Trophoblast cell (in vitro differentiated cells and primary cell): ENCODE data around the gene ANKRD33B.
"Not testable (repeated sequence)": the region's sequence is repeated elsewhere in the genome, so short reads cannot be mapped to it uniquely, and the experiment has no call there.

Experiments used
- DNase-seq, 2 donors: peaks; one replicate each; pipeline ENCODE4 v3.0.0-alpha.2; 2016
- H2AFZ ChIP-seq: 2 replicates; pipeline ENCODE4 v1.6.1; 2013; ENCODE audit warnings: low read length, moderate library complexity, mild to moderate bottlenecking; ENCODE audit not compliant: insufficient read depth, poor library complexity
- H2AK5ac ChIP-seq: 2 replicates; pipeline ENCODE4 v1.6.1; 2013; ENCODE audit warnings: mild to moderate bottlenecking, low read length
- H2BK120ac ChIP-seq: 2 replicates; pipeline ENCODE4 v1.6.1; 2013; ENCODE audit warnings: low read length, mild to moderate bottlenecking, moderate library complexity; ENCODE audit not compliant: insufficient read depth, poor library complexity
- H2BK12ac ChIP-seq: 2 replicates; pipeline ENCODE4 v1.6.1; 2013; ENCODE audit warnings: mild to moderate bottlenecking, low read length, moderate library complexity
- H2BK5ac ChIP-seq: 2 replicates; pipeline ENCODE4 v1.6.1; 2013; ENCODE audit warnings: low read length, low read depth, moderate library complexity, mild to moderate bottlenecking; ENCODE audit not compliant: poor library complexity
- H3K14ac ChIP-seq: 2 replicates; pipeline ENCODE4 v1.6.1; 2013; ENCODE audit warnings: mild to moderate bottlenecking, low read length
- H3K18ac ChIP-seq: 2 replicates; pipeline ENCODE4 v1.6.1; 2013; ENCODE audit warnings: mild to moderate bottlenecking, low read length
- H3K23ac ChIP-seq: 2 replicates; pipeline ENCODE4 v1.6.1; 2013; ENCODE audit warnings: low read length
- H3K27ac ChIP-seq: 2 replicates; pipeline ENCODE4 v1.5.1; 2013; ENCODE audit warnings: low read depth, mild to moderate bottlenecking, inconsistent platforms, low read length, moderate library complexity
- H3K27me3 ChIP-seq: 2 replicates; pipeline ENCODE4 v1.6.1; 2013; ENCODE audit warnings: inconsistent platforms, mild to moderate bottlenecking, low read length, moderate library complexity; ENCODE audit not compliant: insufficient read depth
- H3K36me3 ChIP-seq, 2 experiments: 1 replicate in 1 of 2; 2 replicates in 1 of 2; pipeline ENCODE4 v1.6.1; 2013; ENCODE audit warnings: low read length in 2 of 2, mild to moderate bottlenecking in 2 of 2, moderate library complexity in 1 of 2; ENCODE audit not compliant: insufficient read depth in 2 of 2, control insufficient read depth in 1 of 2
- H3K4ac ChIP-seq: 2 replicates; pipeline ENCODE4 v1.6.1; 2013; ENCODE audit warnings: low read depth, mild to moderate bottlenecking, low read length, moderate library complexity
- H3K4me1 ChIP-seq, 2 experiments: 1 replicate in 1 of 2; 2 replicates in 1 of 2; pipeline ENCODE4 v1.6.1; 2013; ENCODE audit warnings: low read length in 2 of 2, mild to moderate bottlenecking in 2 of 2, moderate library complexity in 1 of 2; ENCODE audit not compliant: insufficient read depth in 2 of 2, control insufficient read depth in 1 of 2
- H3K4me2 ChIP-seq: 2 replicates; pipeline ENCODE4 v1.6.1; 2013; ENCODE audit warnings: inconsistent platforms, mild to moderate bottlenecking, low read length, moderate library complexity
- H3K4me3 ChIP-seq: 2 replicates; pipeline ENCODE4 v1.5.1; 2013; ENCODE audit warnings: mild to moderate bottlenecking, low read depth, low read length, inconsistent platforms
- H3K79me1 ChIP-seq: one replicate; pipeline ENCODE4 v1.6.1; 2013; ENCODE audit warnings: low read length
- H3K79me2 ChIP-seq: 2 replicates; pipeline ENCODE4 v1.6.1; 2013; ENCODE audit warnings: low read length, mild to moderate bottlenecking; ENCODE audit not compliant: control insufficient read depth, insufficient read depth, poor library complexity
- H3K9ac ChIP-seq: 2 replicates; pipeline ENCODE4 v1.6.1; 2013; ENCODE audit warnings: mild to moderate bottlenecking, low read length
- H3K9me3 ChIP-seq: 2 replicates; pipeline ENCODE4 v1.6.1; 2013; ENCODE audit warnings: low read depth, mild to moderate bottlenecking, control low read depth, inconsistent platforms, low read length; ENCODE audit not compliant: insufficient read depth
- H4K12ac ChIP-seq: 2 replicates; pipeline ENCODE4 v1.6.1; 2013; ENCODE audit warnings: low read depth, mild to moderate bottlenecking, low read length, moderate library complexity
- H4K8ac ChIP-seq: 2 replicates; pipeline ENCODE4 v1.6.1; 2013; ENCODE audit warnings: low read depth, mild to moderate bottlenecking, low read length, moderate library complexity
- H4K91ac ChIP-seq: one replicate; pipeline ENCODE4 v1.6.1; 2013; ENCODE audit warnings: low read depth, mild to moderate bottlenecking, low read length, moderate library complexity
- WGBS: extraction: QIAGEN DNeasy Blood & Tissue Kit; methylation state at CpG from one replicate; pipeline ENCODE4 v1.1.7; 2013; ENCODE audit warnings: missing lambda C conversion rate; ENCODE audit not compliant: insufficient read length, insufficient coverage; ENCODE audit errors: extremely low coverage; 5-methylcytosine and 5-hydroxymethylcytosine counted together

The ANKRD33B gene

DNA sequence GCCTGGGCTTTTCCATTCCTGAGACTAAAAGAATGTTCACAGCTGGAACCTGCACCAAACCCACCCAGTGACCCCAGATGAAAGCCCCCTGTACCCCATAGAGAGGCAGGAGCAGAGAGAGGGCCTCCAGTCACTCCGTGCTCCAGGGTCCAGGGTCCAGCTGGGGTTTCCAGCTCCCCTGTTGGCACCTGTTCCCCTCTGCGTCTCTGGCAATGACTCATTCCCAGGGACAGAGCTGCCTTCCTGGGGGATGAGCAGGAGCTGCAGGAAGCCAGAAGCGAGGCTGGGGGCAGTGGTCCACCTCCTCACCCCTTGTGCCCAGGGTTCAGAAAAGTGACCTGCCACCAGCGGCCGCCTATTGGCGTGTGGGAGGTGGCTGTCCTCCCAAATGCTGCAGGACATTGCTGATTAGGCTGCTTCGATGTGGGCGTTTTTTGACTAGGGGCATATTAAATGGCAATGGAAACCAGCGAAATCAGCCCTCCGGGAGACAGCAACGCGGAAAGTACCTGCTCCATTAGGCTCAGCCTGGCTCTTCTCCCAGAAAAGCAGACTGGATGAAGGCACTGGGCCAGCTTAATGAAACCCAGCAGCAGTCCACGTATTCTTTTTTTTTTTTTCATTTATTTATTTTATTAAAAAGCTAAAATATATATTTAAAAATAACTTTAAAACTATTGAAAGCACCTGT, 99.8 kb downstream of the ANKRD33B start:
- no peak overlapping the region for H2BK12ac ChIP-seq
- no peak overlapping the region for H3K9ac ChIP-seq
- no peak overlapping the region for H4K12ac ChIP-seq
- H3K9me3 ChIP-seq: peaks cover 3% of the 10 kb centered on the region
- WGBS: no CpG with 5 or more reads among the region's 13 CpGs
- H2AK5ac ChIP-seq: no peak overlapping the region
- no peak overlapping the region for H4K91ac ChIP-seq
- H2BK5ac ChIP-seq: no peak overlapping the region
- no peaks in the 10 kb centered on the region for H3K27me3 ChIP-seq
- no peaks in the 10 kb centered on the region for H3K36me3 ChIP-seq
- H3K4ac ChIP-seq: no peak overlapping the region
- H2BK120ac ChIP-seq: no peak overlapping the region
- H3K23ac ChIP-seq: no peak overlapping the region
- H3K79me1 ChIP-seq: no peaks in the 10 kb centered on the region
- H3K79me2 ChIP-seq: no peaks in the 10 kb centered on the region
- H3K4me1 ChIP-seq: no peaks in the 10 kb centered on the region
- H2AFZ ChIP-seq: no peak overlapping the region
- no peak overlapping the region for H3K18ac ChIP-seq
- no peak overlapping the region for H3K14ac ChIP-seq
- no peak overlapping the region for H4K8ac ChIP-seq
- no peak overlapping the region for H3K27ac ChIP-seq
- no peak for DNase-seq
- H3K4me2 ChIP-seq: no peak overlapping the region
- H3K4me3 ChIP-seq: no peak overlapping the region

DNA sequence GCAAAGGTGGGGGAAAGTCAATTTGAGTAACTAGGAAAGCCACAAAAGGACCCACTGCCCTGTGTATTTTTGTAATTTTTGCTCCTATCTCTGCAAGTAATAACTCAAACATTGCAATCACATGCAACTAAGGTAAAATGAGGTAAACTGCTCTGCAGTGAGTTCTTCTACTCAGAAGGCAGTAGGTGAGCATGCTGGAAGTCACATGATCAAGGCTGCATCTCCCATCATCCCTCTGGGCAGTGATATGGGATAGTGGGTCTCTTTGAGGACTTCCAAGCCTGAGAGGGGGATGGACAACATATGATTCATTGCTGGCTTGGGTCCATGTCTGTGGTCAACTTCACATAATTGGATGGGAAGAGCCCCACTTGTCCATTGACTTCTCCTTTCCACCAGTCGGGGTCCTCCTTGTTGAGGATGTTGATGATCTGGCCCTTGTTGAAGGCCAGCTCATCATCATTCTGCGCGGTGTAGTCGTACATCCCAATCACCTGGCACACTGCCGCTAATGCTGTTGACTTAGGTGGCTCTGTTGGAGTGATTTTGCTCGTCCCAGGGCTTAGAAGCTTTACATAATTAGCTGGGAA, 100.4 kb downstream of the ANKRD33B start:
- not testable (repeated sequence) for DNase-seq, H2AFZ ChIP-seq, H3K4me2 ChIP-seq, H3K4me1 ChIP-seq, H4K12ac ChIP-seq, H3K14ac ChIP-seq, H4K8ac ChIP-seq, H2BK12ac ChIP-seq, H3K79me2 ChIP-seq, H3K9ac ChIP-seq, H4K91ac ChIP-seq, H2AK5ac ChIP-seq, H3K4ac ChIP-seq, H3K9me3 ChIP-seq, H3K23ac ChIP-seq, H3K79me1 ChIP-seq, H3K36me3 ChIP-seq, H2BK5ac ChIP-seq, H3K27me3 ChIP-seq, H2BK120ac ChIP-seq, H3K4me3 ChIP-seq, H3K27ac ChIP-seq, H3K18ac ChIP-seq
- no CpG with 5 or more reads among the region's 6 CpGs for WGBS

DNA sequence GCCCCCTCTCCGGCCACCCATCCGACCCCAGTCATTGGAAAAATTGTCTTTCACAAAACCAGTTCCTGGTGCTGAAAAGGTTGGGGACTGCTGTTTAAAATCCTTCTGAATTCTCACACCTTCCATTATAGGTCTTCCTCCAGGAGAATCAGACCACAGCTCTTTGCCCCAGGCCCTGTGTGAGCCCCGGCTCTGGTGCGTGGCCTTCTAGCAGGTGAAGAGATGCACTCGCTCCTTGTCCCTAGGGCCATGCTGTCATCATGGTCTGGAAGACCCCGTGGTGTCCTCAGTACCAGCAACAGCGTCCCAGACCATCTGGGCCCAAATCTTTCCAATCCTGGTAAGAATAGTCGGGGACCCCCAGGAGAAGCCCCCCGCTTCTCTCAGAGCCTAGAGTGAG, 101.9 kb downstream of the ANKRD33B start:
- H3K9me3 ChIP-seq: peaks cover 4% of the 10 kb centered on the region
- no peaks in the 10 kb centered on the region for H3K79me1 ChIP-seq
- H2BK12ac ChIP-seq: no peak overlapping the region
- no peak overlapping the region for H3K14ac ChIP-seq
- no peak overlapping the region for H2AK5ac ChIP-seq
- no peak overlapping the region for H2BK120ac ChIP-seq
- no peaks in the 10 kb centered on the region for H3K27me3 ChIP-seq
- no peak overlapping the region for H3K4ac ChIP-seq
- H3K27ac ChIP-seq: no peak overlapping the region
- no CpG with 5 or more reads among the region's 9 CpGs for WGBS
- no peak overlapping the region for H3K4me3 ChIP-seq
- H4K12ac ChIP-seq: no peak overlapping the region
- H3K79me2 ChIP-seq: no peaks in the 10 kb centered on the region
- H2AFZ ChIP-seq: no peak overlapping the region
- no peak overlapping the region for H4K8ac ChIP-seq
- H3K36me3 ChIP-seq: no peaks in the 10 kb centered on the region
- H3K23ac ChIP-seq: no peak overlapping the region
- H2BK5ac ChIP-seq: no peak overlapping the region
- no peak overlapping the region for H3K18ac ChIP-seq
- no peaks in the 10 kb centered on the region for H3K4me1 ChIP-seq
- no peak overlapping the region for H3K9ac ChIP-seq
- no peak overlapping the region for H4K91ac ChIP-seq
- no peak overlapping the region for H3K4me2 ChIP-seq
- no peak for DNase-seq

DNA sequence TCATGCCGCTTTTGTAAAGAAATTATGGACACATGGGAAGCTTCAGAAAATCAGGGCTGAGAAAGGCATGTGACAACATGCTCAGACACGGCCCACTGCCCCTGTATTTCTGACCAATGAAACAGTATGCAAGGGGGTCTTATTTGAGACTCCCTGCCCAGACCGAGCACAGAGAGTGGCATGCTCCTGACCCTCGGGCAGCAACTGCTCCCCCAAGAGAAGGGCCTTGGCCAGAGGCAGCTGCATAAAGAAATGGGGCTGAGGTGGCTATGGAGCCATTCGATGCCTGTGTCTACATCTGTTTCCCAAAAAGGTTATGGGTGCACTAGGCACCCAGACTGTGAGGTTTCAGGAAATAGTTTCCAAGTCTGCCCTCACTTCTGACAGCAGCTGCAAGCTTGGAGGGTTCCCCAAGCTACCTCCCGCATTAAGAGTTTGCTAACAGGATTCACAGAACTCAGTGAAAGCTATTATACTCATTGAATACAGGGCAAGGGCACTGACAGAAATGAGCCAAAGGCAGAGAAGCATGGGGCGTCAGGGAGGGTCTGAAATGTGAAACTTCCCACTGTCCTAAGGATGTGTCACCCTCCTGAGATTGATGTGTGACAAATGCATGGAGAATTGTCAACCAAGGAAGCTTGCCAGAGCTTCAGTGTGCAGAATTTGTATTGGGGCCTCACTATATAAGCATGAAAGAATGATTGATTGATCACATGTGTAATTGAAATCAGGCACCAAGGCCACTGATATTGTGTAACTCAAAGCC, 102.8 kb downstream of the ANKRD33B start:
- DNase-seq: no peak
- peaks cover 4% of the 10 kb centered on the region for H3K9me3 ChIP-seq

More for the DNA sequence above, 102.8 kb downstream of the ANKRD33B start:
- no peak overlapping the region for H4K91ac ChIP-seq
- no peak overlapping the region for H3K27ac ChIP-seq
- no peak overlapping the region for H2BK120ac ChIP-seq
- no peak overlapping the region for H2BK12ac ChIP-seq
- no CpG with 5 or more reads among the region's 7 CpGs for WGBS
- no peak overlapping the region for H3K18ac ChIP-seq
- H2AFZ ChIP-seq: no peak overlapping the region
- no peak overlapping the region for H3K9ac ChIP-seq
- H3K79me1 ChIP-seq: no peaks in the 10 kb centered on the region
- no peak overlapping the region for H3K4me3 ChIP-seq
- H2AK5ac ChIP-seq: no peak overlapping the region
- no peak overlapping the region for H3K4me2 ChIP-seq
- H3K27me3 ChIP-seq: no peaks in the 10 kb centered on the region
- H3K36me3 ChIP-seq: no peaks in the 10 kb centered on the region
- no peak overlapping the region for H4K12ac ChIP-seq
- no peak overlapping the region for H3K23ac ChIP-seq
- no peak overlapping the region for H3K14ac ChIP-seq
- no peak overlapping the region for H2BK5ac ChIP-seq
- H4K8ac ChIP-seq: no peak overlapping the region
- no peaks in the 10 kb centered on the region for H3K79me2 ChIP-seq
- no peak overlapping the region for H3K4ac ChIP-seq
- H3K4me1 ChIP-seq: no peaks in the 10 kb centered on the region
